Amniotic epithelial cell (primary cell): Measurements from ENCODE around the gene SDF2L1.
"Not testable (repeated sequence)": the region's sequence is repeated elsewhere in the genome, so short reads cannot be mapped to it uniquely, and the experiment has no call there.

Source experiments
- DNase-seq: peaks from one replicate; pipeline ENCODE4 v3.0.0-alpha.2; 2010; ENCODE audit warnings: low read depth

SDF2L1 gene

DNA sequence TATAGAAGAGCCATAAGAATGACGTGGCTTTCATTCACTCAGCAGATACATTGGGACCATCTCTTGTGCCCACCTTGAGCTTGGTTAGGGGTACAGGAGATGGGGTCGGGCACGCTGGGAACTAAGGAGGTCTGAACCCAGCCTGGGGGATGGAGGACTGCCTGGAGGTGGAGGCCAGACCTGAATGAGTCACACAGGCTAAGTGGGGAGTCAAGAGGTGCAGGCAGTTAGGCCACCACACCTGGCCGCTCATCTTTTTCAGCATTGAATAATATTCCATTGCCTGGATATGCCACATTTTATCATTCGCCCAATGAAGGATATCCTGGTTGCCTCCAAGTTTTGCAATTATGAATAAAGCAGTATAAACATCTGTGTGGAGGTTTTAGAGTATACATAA is 19.9 kb downstream of the SDF2L1 start:
- DNase-seq = no peak

GRCh38 chr22:21663738-21664137 is 21.6 kb downstream of the SDF2L1 start:
- DNase-seq = no peak

DNA sequence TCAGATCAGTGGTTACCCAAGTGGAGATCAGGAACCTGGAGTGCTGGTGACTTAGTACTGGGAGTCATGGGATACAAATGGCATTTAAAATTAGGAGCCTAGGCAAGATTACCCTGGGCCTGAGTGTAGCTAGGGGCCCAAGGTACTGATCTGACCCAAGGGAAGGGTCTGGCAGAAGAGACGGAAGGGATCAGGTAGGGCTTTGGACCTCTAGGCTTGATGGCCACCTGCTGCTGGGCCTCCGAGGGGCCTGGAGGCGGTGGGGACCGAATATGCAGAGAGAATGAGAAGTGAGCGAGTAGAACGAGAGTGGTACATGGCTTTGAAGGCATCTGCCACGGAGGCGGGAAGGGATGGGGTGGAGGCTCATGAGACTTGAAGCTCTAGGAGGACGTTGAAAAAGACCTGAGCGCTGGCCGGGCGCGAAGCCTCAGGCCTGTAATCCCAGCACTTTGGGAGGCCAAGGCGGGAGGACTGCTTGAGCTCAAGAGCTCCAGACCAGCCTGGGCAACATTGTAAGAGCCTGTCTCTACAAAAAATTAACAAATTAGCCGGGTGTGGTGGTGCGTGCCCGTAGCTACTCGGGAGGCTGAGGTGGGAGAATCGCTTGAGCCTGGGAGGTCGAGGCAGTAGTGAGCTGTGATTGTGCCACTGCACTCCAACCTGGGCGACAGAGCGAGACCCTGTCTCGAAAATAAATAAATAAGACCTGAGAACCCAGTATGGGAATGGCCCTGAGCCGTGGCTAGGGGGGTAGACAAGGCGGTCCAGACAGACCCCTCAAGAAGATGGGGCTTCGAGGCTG is 23.1 kb downstream of the SDF2L1 start:
- no peak for DNase-seq

DNA sequence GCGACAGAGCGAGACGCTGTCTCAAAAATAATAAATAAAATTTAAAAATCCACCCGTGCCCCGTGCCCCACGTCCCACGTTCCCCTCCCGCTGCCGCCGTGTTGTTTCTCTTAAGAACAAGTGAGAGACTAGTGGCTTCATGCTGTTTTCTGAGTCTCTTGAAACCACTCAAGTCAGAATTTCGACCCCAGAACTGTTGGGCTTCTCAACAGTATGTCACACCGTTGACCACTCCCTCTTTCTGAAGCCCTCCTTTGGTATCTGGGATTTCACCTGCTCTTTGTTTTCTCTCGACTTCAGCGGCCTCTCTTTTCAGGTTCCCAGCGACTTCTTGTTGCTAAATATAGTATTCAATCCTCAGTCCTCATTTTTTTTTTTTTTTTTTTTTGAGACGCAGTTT is 24.7 kb downstream of the SDF2L1 start:
- no peak for DNase-seq

DNA sequence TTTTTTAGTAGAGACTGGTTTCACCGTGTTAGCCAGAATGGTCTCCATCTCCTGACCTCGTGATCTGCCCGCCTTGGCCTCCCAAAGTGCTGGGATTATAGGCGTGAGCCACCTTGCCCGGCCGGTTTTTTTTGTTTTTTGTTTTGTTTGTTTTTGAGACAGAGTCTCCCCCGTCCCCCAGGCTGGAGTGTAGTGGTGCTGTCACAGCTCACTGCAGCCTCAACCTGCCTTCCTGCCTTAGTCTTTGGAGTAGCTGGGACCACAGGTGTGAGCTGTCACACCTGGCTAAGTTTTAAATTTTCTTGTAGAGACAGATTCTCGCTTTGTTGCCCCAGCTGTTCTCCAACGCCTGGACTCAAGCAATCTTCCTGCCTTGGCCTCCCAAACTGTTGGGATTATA is 26.9 kb downstream of the SDF2L1 start:
- no peak for DNase-seq

GRCh38 chr22:21672107-21672629 is 30.1 kb downstream of the SDF2L1 start:
- DNase-seq = no peak

- no peak for DNase-seq
Observed at GRCh38 chr22:21673534-21674321, 31.6 kb downstream of the SDF2L1 start.

DNA sequence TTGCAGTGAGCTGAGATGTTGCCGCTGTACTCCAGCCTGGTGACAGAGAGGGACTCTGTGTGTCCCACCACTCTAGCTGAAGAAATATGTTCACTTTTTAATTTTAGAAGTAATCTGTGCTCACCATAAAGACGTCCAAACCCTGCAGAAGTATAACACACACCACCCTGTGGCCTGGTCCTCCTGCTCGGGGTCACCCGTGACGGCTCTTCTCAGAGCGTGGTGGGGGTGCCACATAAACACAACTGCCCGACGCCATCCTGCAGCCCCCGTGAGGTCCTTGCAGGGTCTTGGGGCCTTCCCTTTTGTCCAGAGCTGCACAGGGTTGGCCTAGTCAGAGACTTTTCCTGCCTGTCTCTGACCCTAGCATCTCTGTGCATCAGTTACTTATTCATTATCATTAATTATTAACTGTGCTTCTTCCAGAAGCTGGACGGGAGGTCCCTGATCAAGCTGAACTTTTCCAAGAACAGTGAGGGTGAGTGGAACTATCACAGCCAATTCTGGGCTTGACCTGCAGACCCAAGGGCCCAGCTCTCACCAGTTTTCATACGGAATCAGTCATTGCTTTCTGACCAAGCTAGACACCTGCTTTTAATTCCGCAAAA is 32.6 kb downstream of the SDF2L1 start:
- no peak for DNase-seq

- no peak for DNase-seq
Observed at GRCh38 chr22:21677606-21678443, 35.7 kb downstream of the SDF2L1 start.

- not testable (repeated sequence) for DNase-seq
Observed at GRCh38 chr22:21678842-21679241, 36.7 kb downstream of the SDF2L1 start.

- no peak for DNase-seq
Observed at GRCh38 chr22:21679383-21679782, 37.3 kb downstream of the SDF2L1 start.

DNA sequence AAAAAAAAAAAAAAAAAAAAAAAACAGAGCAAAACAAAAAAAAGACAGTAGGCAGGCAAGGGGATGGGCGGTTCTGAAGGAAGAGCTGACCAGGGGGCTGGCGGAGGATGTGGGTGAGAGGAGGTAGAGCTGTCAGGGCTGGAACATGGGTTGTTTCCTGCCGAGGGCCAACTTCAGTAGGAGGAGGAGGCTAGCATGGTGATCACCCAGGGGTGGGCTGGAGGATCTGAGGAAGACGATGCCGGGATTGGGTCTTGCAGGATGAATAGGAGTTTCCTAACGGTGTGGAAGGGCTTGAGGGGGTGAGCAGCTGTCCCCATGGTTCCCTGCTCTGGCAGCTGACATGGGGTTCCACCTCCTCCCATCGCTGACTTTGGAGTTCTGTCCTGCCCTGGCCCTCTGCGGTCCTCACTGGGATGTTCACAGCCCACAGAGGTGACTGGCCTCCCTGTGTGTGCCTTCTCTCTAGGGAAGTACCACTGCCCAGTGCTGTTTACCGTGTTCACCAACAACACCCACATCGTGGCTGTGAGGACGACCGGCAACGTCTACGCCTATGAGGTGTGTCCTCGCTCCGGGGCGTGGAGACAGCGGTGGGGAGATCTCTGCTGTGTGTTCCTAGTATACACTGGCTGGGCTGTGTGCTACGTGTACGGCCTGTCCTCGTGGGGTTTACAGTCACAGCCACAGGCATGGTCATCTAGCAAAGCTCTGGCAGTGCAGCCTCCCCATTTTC is 38.9 kb downstream of the SDF2L1 start:
- DNase-seq = no peak

DNA sequence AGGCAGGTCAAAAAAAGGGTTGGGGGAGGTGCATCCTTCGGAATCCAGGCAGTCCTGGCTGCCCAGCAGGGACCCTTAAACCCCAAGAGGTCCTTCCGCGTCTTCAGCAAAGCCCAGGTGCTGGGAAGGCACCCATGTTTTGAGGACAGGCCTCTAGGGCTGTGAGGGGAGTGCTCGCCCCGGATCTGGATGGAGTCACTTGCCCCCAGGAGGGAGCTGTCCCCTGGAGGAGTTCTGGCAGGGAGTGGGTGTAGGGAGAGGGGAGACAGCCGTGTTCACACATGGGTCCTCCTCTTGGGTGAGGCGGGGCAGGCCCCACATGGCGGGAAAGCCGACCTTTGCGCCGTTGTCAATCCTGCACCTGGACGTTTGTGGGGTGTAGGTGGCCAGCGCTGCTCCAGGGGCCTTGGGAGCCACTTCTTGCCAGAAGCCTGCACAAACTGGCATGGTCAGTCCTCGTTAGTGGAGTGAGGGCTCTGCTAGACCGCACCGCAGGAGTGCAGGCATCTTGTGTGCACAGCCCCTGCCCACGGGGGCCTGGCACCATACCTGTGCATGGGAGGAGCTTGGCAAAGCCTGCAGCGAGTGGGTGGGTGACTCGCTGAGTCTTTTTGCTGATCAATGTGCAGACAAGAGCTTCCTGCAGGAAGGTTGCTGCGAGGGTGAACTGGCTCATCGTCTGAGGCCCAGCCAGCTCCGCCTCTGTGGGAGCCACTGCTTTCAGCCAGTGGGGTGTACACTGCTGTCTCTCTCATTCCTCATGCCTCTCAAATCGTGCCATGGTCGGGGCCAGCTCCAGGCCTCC is 39.7 kb downstream of the SDF2L1 start:
- DNase-seq = no peak

DNA sequence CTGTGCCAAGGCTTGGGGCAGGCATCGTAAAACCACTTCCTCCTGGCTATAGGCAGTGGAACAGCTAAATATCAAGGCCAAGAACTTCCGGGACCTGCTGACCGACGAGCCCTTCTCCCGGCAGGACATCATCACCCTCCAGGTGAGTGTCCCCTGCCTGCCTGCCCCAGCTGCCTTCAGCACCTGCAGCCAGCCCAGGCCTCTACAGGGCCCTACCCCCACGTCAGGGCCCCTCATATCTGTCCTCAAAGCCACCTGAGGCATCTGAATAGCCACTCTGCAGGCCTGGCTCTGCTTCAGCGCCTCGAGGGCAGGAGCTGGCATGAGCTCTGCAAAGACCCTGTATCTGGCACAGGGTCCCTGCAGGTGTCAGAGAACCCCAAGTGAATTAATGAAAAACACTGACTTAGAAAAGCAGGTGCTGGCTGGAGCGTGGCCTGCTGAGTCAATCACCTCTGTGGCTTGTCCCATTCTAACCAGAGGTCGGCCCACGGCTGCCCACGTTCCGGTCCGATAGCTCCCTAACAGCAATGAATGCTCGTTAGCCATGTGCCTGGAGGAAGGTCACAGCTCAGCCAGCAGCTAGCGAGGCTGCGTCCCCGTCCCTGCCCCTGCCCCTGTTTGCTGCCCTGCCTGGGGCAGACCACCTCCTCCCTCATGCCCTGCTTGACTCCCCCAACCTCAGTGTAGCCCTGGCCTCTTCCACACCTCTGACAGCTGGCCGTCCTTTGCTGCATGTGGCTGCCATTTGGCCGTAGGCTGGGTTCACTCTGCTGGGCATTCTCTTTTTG is 40.5 kb downstream of the SDF2L1 start:
- DNase-seq = no peak

DNA sequence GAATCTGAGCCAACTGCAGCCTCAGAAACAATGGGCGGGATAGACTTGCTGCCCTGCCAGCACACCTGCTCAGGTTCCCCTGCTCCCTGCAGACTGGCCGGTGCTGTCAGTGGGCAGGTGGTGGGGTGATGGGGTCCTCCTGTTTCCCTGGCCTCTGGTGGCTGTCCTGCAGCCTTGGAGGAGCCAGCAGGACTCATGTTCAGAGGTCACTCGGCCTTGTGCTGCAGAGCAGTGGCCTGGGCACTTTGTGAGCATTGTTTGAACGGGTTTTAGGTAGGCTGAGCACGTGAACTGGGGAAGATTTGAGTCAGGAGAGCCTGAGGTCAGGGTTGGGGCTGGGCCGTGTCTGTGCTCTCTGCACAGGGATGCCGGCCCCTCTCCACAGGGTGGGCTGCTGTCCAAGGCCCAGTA is 41.3 kb downstream of the SDF2L1 start:
- no peak for DNase-seq

DNA sequence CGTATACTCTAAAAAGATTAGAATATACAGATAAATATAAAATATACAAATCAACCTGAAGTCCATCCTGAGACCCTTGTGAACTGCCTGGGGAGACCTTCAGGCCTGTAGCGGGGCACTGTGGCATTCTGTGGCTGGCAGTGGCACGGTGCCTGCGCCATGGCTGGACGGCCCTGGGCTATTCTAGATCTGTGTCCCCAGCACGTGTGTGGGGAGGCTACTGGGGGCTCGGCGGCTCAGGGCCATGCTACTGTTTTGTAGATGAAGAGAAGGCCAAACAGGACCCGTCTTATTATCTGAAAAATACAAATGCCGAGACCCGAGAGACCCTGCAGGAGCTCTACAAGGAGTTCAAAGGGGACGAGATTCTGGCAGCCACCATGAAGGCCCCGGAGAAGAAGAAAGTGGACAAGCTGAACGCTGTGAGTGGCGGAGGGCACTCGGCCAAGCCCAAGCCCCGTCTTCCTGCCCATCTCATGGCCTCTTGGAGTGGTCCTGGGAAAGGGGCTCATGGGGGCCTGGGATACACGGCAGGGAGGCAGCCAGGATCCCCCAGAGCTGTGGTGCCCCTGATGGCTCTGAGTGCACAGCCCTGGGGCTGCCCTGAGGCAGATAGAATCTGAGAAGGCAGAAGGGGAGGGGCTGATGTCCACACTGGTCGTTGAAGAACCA is 42.5 kb downstream of the SDF2L1 start:
- no peak for DNase-seq

DNA sequence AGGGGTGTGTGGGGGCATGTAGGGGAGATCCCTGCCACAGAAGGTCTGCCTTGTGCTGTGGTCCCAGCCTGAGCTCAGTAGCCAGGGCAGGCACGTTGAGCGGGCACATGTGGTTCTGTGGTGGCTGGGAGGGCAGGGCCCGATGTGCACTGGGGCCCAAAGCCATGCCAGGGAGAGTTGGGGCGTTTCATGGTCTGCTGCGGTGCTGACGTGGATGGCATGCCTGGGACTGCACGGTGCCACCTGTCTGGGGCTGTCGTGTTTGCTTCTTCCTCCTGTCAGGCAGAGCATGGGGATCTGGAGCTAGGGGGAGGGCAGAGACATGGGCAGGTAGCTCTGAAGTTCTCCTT is 43.0 kb downstream of the SDF2L1 start:
- no peak for DNase-seq

- DNase-seq = no peak
Observed at GRCh38 chr22:21686193-21686608, 44.1 kb downstream of the SDF2L1 start.
